Muscle of leg (tissue), 11 donors: ENCODE results near the gene DNAJB2. TPM values are rescaled to one million over a fixed set of nuclear protein-coding genes. Genes with fewer than 3 reads are reported as not detected.
A peak's percentile ranks its signal among the peaks of the same experiment; 100 is the strongest.
"Not testable (repeated sequence)": the region's sequence is repeated elsewhere in the genome, so short reads cannot be mapped to it uniquely, and the experiment has no call there.

Source experiments
- DNase-seq: peaks from one replicate; pipeline ENCODE4 v3.0.0; 2013
- H3K27ac ChIP-seq: one replicate; pipeline ENCODE4 v1.5.1; 2013; ENCODE audit warnings: mild to moderate bottlenecking, low read length, control low read depth
- H3K27me3 ChIP-seq: one replicate; pipeline ENCODE4 v1.6.1; 2013; ENCODE audit warnings: low read length; ENCODE audit not compliant: control insufficient read depth, insufficient read depth
- H3K36me3 ChIP-seq: one replicate; pipeline ENCODE4 v1.6.1; 2013; ENCODE audit warnings: low read length; ENCODE audit not compliant: control insufficient read depth, insufficient read depth
- H3K4me1 ChIP-seq: one replicate; pipeline ENCODE4 v1.6.1; 2013; ENCODE audit warnings: low read length; ENCODE audit not compliant: control insufficient read depth, insufficient read depth
- H3K4me3 ChIP-seq: one replicate; pipeline ENCODE4 v1.5.1; 2013; ENCODE audit warnings: low read length, control low read depth
- H3K9me3 ChIP-seq: replicated peaks from 2 replicates; pipeline ENCODE4 v1.6.1; 2013; ENCODE audit warnings: low read depth, low read length; ENCODE audit not compliant: control insufficient read depth
- WGBS: methylation state at CpG from one replicate; pipeline ENCODE4 v1.1.5; 2013; ENCODE audit warnings: missing lambda C conversion rate; ENCODE audit not compliant: insufficient coverage; 5-methylcytosine and 5-hydroxymethylcytosine counted together
- polyA plus RNA-seq, 8 donors: library from polyadenylated mRNA; unstranded; fragments of 120-200 nt; gene quantifications; one replicate each; pipeline versions ENCODE4 v1.2.1 to v1.2.3, GENCODE V29; 2013; ENCODE audit warnings: inconsistent platforms in 1 of 8, low replicate concordance in 1 of 8; ENCODE audit not compliant: insufficient read length in 8 of 8, insufficient read depth in 1 of 8
- total RNA-seq: library from RNA; stranded (reverse); fragments of 120-200 nt; gene quantifications from one replicate; pipeline ENCODE4 v1.2.4, GENCODE V29; 2013

DNAJB2 gene
- total and polyA plus RNA-seq, 9 donors, result 52.6 to 93.2 (median 83.1) TPM

DNA sequence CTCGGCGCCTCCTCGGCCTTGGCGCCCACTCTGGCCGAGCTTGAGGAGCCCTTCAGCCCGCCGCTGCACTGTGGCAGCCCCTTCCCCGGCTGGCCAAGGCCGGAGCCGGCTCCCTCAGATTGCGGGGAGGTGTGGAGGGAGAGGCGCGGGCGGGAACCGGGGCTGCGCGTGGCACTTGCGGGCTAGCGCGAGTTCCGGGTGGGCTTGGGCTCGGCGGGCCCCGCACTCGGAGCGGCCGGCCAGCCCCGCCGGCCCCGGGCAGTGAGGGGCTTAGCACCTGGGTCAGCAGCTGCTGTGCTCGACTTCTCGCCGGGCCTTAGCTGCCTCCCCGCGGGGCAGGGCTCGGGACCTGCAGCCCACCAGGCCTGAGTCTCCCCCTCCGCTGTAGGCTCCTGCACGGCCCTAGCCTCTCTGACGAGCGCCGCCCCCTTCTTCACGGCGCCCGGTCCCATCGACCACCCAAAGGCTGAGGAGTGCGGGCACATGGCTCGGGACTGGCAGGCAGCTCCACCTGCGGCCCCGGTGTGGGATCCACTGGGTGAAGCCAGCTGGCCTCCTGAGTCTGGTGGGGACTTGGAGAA lies 33.6 kb downstream of the DNAJB2 start:
- H3K27me3 ChIP-seq, result peaks cover 24% of the 10 kb centered on the region
- not testable (repeated sequence) for H3K4me3 ChIP-seq, H3K36me3 ChIP-seq, H3K9me3 ChIP-seq, H3K4me1 ChIP-seq, H3K27ac ChIP-seq, DNase-seq
- WGBS, result 88% methylated on average over 33 of the region's 49 CpGs

DNA sequence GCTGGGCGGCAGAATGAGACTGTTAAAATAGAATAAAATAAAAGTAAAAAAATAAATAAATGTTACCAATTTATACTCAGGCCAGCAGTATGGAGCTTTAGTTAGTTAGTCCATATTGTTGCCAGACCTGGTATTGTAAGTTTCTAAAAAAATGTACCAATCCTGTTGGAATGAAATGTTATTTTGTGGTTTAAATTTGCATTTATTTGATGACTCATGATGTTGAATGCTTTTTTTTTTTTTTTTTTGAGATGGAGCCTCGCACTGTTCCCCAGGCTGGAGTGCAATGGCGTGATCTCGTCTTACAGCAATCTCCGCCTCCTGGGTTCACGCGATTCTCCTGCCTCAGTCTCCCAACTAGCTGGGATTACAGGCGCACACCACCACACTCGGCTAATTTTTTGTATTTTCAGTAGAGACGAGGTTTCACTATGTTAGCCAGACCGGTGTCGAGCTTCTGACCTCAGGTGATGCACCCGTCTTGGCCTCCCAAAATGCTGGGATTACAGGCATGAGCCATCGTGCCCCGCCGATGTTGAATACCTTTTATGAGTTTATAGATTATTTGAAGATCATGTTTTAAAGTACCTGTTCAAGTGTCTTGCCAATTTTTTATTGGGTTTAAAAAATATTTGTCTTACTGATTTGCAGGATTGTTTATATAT lies 35.8 kb downstream of the DNAJB2 start:
- no peak for DNase-seq
- no peaks in the 10 kb centered on the region for H3K36me3 ChIP-seq
- H3K9me3 ChIP-seq, result no peaks in the 10 kb centered on the region
- H3K4me3 ChIP-seq, result no peak overlapping the region
- no peak overlapping the region for H3K27ac ChIP-seq
- WGBS, result 92% methylated on average over 12 of the region's 16 CpGs
- peaks cover 6% of the 10 kb centered on the region for H3K27me3 ChIP-seq
- H3K4me1 ChIP-seq, result no peaks in the 10 kb centered on the region

DNA sequence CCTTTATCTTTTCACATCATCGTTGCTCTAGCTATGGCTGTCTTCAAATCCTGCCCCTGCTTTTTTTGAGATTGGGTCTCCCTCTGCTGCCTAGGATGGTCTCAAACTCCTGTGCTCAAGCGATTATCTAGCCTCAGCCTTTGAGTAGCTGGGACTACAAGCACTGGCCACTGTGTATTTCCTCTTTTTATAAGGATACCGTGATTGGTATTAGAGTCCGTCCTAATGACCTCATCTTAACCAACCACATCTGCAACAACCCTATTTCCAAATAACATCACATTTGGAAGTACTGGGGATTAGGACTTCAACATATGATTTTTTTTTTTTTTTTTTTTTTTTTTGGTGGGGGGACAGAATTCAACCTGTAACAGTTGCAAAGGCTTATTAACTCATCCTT lies 44.3 kb downstream of the DNAJB2 start:
- Histone ChIP-seq H3K4me1 (no peaks in the 10 kb centered on the region), H3K36me3 (no peaks in the 10 kb centered on the region), H3K27ac (no peak overlapping the region), H3K9me3 (no peaks in the 10 kb centered on the region), H3K4me3 (no peak overlapping the region), H3K27me3 (peaks cover 2% of the 10 kb centered on the region)
- WGBS, result 35% methylated on average over 2 of the region's 4 CpGs
- no peak for DNase-seq

DNA sequence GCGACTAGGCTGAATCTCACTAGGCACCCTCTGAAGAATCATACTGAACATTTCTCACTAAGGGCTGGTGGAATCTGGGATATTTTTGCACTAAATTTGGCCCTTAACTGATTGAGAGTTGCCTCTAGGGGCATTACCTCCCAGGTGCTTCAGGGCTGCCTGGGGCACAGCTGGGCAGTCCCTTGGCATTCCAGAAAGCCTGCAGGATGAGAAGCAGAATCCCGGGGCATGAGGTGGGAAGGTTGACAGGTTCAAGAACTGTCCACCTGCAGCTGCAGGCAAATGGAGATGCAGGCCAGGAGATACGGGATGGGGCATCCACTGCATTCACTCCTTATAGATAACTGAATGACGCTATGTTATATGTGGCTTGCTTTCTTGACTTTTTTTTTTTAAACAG lies 46.0 kb downstream of the DNAJB2 start:
- 88% methylated on average over 1 of the region's 4 CpGs for WGBS
- Histone ChIP-seq H3K4me1 (no peaks in the 10 kb centered on the region), H3K27ac (no peak overlapping the region), H3K9me3 (no peaks in the 10 kb centered on the region), H3K36me3 (no peaks in the 10 kb centered on the region), H3K27me3 (peaks cover 2% of the 10 kb centered on the region), H3K4me3 (no peak overlapping the region)
- DNase-seq, result no peak

DNA sequence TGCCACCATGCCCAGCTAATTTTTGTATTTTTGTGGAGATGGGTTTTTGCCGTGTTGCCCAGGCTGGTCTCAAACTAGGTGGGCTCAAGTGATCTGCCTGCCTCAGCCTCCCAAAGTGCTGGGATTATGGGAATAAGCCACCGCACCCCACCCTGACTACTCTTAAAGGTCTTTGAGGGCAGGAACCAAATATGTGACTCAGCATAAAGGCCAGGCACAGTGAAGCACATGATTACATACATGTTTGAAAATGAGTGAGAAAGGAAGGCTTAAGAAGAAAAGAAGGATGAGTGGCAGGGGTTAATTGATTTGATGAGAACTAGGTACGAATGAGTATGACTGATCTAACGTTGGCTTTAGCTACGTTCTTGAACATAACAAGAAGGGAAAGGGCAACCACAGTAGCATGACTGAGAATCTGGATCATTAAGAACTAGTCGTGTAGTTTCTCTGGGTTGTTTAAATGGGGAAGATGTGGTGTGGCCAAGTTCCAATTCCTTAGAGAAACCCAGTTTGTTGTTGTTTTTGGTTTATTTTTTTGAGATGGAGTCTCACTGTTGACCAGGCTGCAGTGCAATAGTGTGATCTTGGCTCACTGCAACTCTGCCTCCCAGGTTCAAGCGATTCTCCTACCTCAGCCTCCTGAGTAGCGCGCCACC lies 46.6 kb downstream of the DNAJB2 start:
- no peak overlapping the region for H3K27ac ChIP-seq
- no peak overlapping the region for H3K4me3 ChIP-seq
- DNase-seq, result no peak
- no peaks in the 10 kb centered on the region for H3K9me3 ChIP-seq
- peaks cover 5% of the 10 kb centered on the region for H3K27me3 ChIP-seq
- no peaks in the 10 kb centered on the region for H3K4me1 ChIP-seq
- 63% methylated on average over 4 of the region's 9 CpGs for WGBS
- H3K36me3 ChIP-seq, result no peaks in the 10 kb centered on the region

DNA sequence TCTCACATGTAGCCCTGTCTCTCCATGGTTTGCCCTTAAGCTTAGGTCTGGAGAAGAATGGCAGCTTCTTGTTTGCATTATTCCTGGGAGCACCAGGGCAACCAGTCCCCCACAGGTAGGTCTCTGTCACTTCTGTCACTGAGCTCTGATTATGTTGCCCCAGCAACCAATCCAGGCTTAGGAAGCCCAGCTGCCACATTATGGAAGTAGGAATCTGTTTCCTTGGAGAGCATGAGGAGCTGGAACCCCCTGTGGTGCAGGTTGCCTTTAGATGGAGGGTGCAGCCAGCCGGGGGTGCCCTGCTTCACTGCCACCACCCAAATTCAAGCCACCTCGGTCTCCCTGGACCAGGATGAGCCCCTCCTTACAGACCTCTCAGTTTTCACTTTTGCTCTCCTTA lies 48.6 kb downstream of the DNAJB2 start:
- DNase-seq, result no peak
- no peak overlapping the region for H3K27ac ChIP-seq
- H3K27me3 ChIP-seq, result peaks cover 21% of the 10 kb centered on the region
- H3K4me3 ChIP-seq, result no peak overlapping the region
- H3K36me3 ChIP-seq, result no peaks in the 10 kb centered on the region
- WGBS, result 56% methylated on average over 2 of the region's 2 CpGs
- H3K4me1 ChIP-seq, result no peaks in the 10 kb centered on the region
- H3K9me3 ChIP-seq, result no peaks in the 10 kb centered on the region

DNA sequence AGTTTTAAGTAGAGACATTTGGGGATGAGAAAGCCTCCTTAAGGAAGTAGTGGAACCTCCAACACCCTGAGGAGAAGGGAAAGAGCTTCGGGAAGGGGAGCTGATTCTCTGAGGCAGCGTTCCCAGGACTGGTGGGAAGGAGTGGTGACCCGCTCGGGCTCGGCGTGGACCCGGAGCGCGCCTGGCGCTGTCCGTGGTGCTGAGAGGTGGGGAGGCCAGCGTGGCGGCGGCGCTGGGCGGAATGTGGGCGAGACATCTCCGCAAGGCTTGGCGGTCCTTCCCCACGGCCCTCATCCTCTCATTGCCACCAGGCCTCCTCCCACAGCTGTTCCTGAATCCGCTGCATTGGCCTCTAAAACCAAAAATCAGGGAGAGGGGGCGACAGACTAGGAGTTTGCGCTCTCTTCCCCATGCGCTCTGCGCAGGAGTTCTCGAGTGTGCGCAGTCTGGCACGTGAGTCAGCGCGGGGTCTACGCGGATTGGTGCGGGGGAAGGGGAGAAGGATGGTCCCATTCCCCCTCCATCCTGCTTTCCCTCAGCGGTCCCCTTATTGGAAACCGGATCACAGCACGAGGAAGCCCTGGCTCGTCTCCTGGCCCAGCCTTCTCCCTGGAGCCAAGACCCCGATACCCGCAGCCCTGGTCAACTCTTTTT lies 52.5 kb downstream of the DNAJB2 start:
- H3K4me1 ChIP-seq, result no peaks in the 10 kb centered on the region
- H3K27ac ChIP-seq, result no peak overlapping the region
- H3K27me3 ChIP-seq, result peaks cover 24% of the 10 kb centered on the region
- H3K36me3 ChIP-seq, result no peaks in the 10 kb centered on the region
- peak; percentile 58 for DNase-seq
- no peak overlapping the region for H3K4me3 ChIP-seq
- H3K9me3 ChIP-seq, result no peaks in the 10 kb centered on the region
- 5% methylated on average over 26 of the region's 39 CpGs for WGBS

DNA sequence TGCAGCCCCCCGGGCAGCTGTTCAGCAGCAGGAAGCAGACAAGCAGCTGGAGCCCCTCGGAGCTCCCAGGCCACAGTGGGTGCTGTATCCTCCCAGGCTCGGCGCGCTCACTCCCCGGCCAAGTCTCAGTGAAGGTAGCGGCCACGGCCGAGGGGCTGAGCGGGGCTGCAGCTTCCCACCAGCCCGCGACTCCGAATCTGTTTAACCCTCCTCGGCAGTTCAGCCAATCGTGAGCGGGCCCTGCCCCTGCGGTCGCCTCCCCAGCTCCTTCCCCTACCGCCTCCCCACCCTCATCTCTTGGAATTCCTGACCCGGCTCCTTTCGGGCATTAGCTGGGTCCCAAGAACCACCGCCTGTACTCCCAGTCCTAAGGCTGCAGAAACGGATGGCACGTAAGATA lies 53.4 kb downstream of the DNAJB2 start, which contains the start of gene RESP18:
Gene RESP18 (minus strand): TSS at position 203 of the 400 bp plus-strand sequence.
- no peaks in the 10 kb centered on the region for H3K4me1 ChIP-seq
- WGBS, result 3% methylated on average over 17 of the region's 24 CpGs
- no peak for DNase-seq
- H3K4me3 ChIP-seq, result no peak within 1 kb of the TSS
- no peaks in the 10 kb centered on the region for H3K9me3 ChIP-seq
- no peak within 1 kb of the TSS for H3K27ac ChIP-seq
- no peaks in the 10 kb centered on the region for H3K36me3 ChIP-seq
- H3K27me3 ChIP-seq, result peaks cover 24% of the 10 kb centered on the region

DNA sequence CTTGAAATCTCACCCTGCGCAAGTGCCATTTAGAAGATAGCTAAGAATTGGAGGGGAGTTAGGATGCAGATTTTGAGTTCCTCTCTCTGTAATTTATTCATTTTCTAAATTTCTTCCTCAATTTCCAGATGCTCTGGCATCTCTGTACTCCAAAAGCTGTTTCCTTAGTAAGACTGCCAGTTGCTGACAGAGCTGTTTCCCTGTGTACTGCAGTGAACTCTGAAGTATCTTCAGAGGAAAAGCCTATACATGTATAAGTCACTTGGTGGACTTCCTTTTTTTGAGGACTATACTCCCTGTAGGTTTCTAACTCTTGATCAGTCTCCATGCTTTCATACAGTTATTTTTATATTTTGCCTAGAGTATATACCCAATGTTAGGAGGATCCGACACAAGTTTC lies 54.9 kb downstream of the DNAJB2 start:
- peak; percentile 57 for DNase-seq
- H3K36me3 ChIP-seq, result no peaks in the 10 kb centered on the region
- no peaks in the 10 kb centered on the region for H3K4me1 ChIP-seq
- H3K4me3 ChIP-seq, result no peak overlapping the region
- peaks cover 24% of the 10 kb centered on the region for H3K27me3 ChIP-seq
- H3K27ac ChIP-seq, result no peak overlapping the region
- WGBS, result no CpG with 5 or more reads among the region's 2 CpGs
- H3K9me3 ChIP-seq, result no peaks in the 10 kb centered on the region

DNA sequence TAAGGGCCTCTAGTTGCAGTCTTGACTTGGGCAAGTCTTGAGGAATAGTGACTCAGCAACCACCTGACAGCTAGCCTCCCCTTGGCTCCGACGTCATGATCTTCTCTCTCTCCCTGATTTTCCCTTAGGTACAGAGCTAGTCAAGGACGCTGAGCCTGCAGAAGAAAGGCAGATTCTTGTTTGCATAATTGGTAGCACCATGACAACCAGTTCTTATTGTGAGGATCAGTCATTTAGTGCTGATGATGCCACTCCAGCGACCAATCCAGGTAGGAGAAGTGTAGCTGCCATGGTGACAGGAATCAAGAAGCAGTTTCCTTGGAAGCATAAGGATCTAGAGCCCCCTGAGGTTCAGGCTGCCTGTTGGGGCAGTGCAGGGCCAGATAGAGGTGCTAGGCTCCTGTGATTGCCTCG lies 56.2 kb downstream of the DNAJB2 start:
- no peak for DNase-seq
- no peaks in the 10 kb centered on the region for H3K9me3 ChIP-seq
- H3K27ac ChIP-seq, result no peak overlapping the region
- no peak overlapping the region for H3K4me3 ChIP-seq
- H3K36me3 ChIP-seq, result no peaks in the 10 kb centered on the region
- H3K27me3 ChIP-seq, result peaks cover 24% of the 10 kb centered on the region
- 36% methylated on average over 2 of the region's 5 CpGs for WGBS
- no peaks in the 10 kb centered on the region for H3K4me1 ChIP-seq
